Measurements from ENCODE around the gene SIMC1.
"Not testable (repeated sequence)": the region's sequence is repeated elsewhere in the genome, so short reads cannot be mapped to it uniquely, and the experiment has no call there.

GRCh38 chr5:176203535-176203934 lies 34.7 kb upstream of the SIMC1 start:
- not testable (repeated sequence) for TF ChIP-seq ELF1 (IDR thresholded peaks at IDR 0.05); GATA2 (CRISPR knock-in tag; IDR thresholded peaks at IDR 0.05); NRF1 (IDR thresholded peaks at IDR 0.05; ENCODE audit: low read depth, low read length); SIN3A (IDR thresholded peaks at IDR 0.05; ENCODE audit: borderline replicate concordance, low read depth, low read length); ZBTB33 (IDR thresholded peaks at IDR 0.05; ENCODE audit: borderline replicate concordance, low read depth); JUND (IDR thresholded peaks at IDR 0.05); MXI1 (IDR thresholded peaks at IDR 0.05; ENCODE audit: low read depth, low read length); POLR2AphosphoS5 (IDR thresholded peaks at IDR 0.05; ENCODE audit: low read depth, low read length); SMC3 (IDR thresholded peaks at IDR 0.05; ENCODE audit: low read depth, low read length)
- TF ChIP-seq, protein P1, sequence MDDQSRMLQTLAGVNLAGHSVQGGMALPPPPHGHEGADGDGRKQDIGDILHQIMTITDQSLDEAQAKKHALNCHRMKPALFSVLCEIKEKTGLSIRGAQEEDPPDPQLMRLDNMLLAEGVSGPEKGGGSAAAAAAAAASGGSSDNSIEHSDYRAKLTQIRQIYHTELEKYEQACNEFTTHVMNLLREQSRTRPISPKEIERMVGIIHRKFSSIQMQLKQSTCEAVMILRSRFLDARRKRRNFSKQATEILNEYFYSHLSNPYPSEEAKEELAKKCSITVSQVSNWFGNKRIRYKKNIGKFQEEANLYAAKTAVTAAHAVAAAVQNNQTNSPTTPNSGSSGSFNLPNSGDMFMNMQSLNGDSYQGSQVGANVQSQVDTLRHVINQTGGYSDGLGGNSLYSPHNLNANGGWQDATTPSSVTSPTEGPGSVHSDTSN (IDR thresholded peaks at IDR 0.05): not testable (repeated sequence)
- TF ChIP-seq, protein P2, sequence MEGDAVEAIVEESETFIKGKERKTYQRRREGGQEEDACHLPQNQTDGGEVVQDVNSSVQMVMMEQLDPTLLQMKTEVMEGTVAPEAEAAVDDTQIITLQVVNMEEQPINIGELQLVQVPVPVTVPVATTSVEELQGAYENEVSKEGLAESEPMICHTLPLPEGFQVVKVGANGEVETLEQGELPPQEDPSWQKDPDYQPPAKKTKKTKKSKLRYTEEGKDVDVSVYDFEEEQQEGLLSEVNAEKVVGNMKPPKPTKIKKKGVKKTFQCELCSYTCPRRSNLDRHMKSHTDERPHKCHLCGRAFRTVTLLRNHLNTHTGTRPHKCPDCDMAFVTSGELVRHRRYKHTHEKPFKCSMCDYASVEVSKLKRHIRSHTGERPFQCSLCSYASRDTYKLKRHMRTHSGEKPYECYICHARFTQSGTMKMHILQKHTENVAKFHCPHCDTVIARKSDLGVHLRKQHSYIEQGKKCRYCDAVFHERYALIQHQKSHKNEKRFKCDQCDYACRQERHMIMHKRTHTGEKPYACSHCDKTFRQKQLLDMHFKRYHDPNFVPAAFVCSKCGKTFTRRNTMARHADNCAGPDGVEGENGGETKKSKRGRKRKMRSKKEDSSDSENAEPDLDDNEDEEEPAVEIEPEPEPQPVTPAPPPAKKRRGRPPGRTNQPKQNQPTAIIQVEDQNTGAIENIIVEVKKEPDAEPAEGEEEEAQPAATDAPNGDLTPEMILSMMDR (IDR thresholded peaks at IDR 0.05): not testable (repeated sequence)
- TF ChIP-seq, protein P3, sequence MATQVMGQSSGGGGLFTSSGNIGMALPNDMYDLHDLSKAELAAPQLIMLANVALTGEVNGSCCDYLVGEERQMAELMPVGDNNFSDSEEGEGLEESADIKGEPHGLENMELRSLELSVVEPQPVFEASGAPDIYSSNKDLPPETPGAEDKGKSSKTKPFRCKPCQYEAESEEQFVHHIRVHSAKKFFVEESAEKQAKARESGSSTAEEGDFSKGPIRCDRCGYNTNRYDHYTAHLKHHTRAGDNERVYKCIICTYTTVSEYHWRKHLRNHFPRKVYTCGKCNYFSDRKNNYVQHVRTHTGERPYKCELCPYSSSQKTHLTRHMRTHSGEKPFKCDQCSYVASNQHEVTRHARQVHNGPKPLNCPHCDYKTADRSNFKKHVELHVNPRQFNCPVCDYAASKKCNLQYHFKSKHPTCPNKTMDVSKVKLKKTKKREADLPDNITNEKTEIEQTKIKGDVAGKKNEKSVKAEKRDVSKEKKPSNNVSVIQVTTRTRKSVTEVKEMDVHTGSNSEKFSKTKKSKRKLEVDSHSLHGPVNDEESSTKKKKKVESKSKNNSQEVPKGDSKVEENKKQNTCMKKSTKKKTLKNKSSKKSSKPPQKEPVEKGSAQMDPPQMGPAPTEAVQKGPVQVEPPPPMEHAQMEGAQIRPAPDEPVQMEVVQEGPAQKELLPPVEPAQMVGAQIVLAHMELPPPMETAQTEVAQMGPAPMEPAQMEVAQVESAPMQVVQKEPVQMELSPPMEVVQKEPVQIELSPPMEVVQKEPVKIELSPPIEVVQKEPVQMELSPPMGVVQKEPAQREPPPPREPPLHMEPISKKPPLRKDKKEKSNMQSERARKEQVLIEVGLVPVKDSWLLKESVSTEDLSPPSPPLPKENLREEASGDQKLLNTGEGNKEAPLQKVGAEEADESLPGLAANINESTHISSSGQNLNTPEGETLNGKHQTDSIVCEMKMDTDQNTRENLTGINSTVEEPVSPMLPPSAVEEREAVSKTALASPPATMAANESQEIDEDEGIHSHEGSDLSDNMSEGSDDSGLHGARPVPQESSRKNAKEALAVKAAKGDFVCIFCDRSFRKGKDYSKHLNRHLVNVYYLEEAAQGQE (IDR thresholded peaks at IDR 0.05; ENCODE audit: low read depth, low read length): not testable (repeated sequence)

All from SK-N-SH (cell line).